ENCODE measurements around the gene ACACB.

Gene ACACB

GRCh38 chr12:109302358-109302757, 186.0 kb downstream of the ACACB start:
- no peak for DNase-seq (ENCODE audit: low read depth in 3 of 3)

- no peak for DNase-seq (ENCODE audit: low read depth in 3 of 3)
These were observed 186.4 kb downstream of the ACACB start for GRCh38 chr12:109302770-109303169.

- no peak for DNase-seq (ENCODE audit: low read depth in 3 of 3)
These were observed 188.1 kb downstream of the ACACB start for GRCh38 chr12:109304485-109304884.

GRCh38 chr12:109305547-109305946, 189.2 kb downstream of the ACACB start:
- DNase-seq (ENCODE audit: low read depth in 3 of 3), result no peak

GRCh38 chr12:109307051-109307450, 190.7 kb downstream of the ACACB start:
- DNase-seq (ENCODE audit: low read depth in 3 of 3), result no peak

GRCh38 chr12:109308534-109309380, 192.4 kb downstream of the ACACB start, which contains the start of gene FOXN4:
FOXN4 (minus strand) TSS chr12:109309284; CDS start chr12:109308321, 963 bp downstream.
- no peak for DNase-seq (ENCODE audit: low read depth in 3 of 3)

- no peak for DNase-seq (ENCODE audit: low read depth in 3 of 3)
These were observed 193.2 kb downstream of the ACACB start for GRCh38 chr12:109309381-109310246.

GRCh38 chr12:109310247-109311125, 194.1 kb downstream of the ACACB start:
- DNase-seq (ENCODE audit: low read depth in 3 of 3), result no peak

Data from stimulated activated CD4-positive, alpha-beta T cell treated with anti-CD3 and anti-CD28 coated beads, TNF-alpha, amount 100 ng/mL, for 24 hours (primary cell).